Measurements from ENCODE around the gene TAF11L4.
"Not testable (repeated sequence)": the region's sequence is repeated elsewhere in the genome, so short reads cannot be mapped to it uniquely, and the experiment has no call there.

- TF ChIP-seq CTCF, POLR2A (IDR thresholded peaks at IDR 0.05): not testable (repeated sequence)
These were observed 6.8 kb downstream of the TAF11L4 start, which contains the start of gene TAF11L6 for GRCh38 chr5:17528369-17528768.
